GM18526 (cell line): ENCODE results near the gene RNF121.

Experiments
- POLR2A ChIP-seq: IDR thresholded peaks from 3 replicates; pipeline ENCODE4 v1.6.1; 2011; ENCODE audit not compliant: insufficient read length; ENCODE audit errors: extremely low read depth

The RNF121 gene

DNA sequence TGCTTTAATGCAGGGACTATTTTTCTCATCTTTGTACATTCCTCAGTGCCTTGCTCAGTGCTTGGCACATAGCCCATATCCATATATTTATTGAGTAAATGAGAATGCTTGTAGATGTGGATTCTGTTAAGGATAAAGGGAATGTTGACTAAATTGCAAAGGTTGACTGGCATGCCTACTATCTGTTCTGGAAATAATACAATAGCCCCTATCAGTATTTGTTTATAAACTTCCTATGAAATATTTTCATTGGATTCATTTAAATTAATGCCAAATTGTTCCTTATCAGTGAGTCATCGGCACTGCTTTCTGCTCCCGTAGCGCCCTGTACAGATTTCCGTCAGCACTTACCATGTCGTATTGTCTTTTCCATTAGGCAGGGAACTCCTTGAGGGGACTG, 8.0 kb downstream of the RNF121 start:
- no peak for TF ChIP-seq POLR2A

GRCh38 chr11:71937826-71938225, 9.0 kb downstream of the RNF121 start:
- TF ChIP-seq POLR2A, result no peak

- no peak for TF ChIP-seq POLR2A
Observed at GRCh38 chr11:71940561-71941219, 11.8 kb downstream of the RNF121 start.

DNA sequence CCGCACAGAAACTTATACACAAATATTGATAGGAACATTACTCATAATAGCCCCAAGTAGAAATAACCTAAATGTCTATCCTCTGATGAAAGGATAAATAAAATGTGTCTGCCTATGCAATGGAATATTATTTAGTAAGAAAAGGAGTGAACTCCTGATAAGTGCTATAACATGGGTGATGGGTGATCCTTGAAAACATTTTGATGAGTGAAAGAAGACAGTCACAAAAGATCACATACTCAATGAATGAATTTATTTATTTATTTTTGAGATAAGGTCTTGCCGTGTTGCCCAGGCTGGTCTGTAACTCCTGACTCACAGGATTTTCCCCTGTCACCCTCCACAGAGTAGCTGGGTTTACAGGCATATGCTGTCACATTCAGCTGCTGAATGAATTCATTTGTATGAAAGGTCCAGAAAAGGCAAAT, 17.3 kb downstream of the RNF121 start:
- no peak for TF ChIP-seq POLR2A

- TF ChIP-seq POLR2A, result no peak
Observed at GRCh38 chr11:71947498-71947897, 18.7 kb downstream of the RNF121 start.

DNA sequence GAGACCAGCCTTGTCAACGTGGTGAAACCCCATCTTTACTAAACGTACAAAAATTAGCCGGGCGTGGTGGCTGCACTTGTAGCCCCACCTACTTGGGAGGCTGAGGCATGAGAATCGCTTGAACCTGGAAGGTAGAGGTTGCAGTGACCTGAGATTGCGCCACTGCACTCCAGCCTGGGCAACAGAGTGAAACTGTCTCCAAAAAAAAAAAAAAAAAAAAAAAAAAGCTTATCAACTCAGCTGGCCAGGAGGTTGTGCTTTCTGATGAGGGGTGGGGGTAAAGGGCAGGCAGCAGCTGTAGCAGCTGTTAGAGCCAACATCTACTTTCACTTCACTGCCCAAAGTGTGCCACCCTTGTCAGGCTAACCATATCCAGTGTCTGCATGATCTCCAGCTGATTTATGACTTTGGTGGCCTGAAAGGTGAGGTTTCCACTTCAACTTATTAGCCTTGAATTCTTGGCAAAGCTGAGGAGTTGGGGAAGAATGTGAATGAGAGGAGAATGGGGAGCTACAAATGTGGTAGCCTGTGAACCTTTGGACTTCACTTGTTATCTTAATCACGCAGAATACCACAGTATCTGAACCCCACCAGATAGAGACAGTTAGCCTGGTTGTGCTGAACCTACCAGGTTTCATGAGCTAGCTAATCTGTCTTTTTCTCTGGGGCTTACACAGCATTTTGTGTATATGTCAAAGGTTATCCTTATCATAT, 19.6 kb downstream of the RNF121 start:
- no peak for TF ChIP-seq POLR2A

DNA sequence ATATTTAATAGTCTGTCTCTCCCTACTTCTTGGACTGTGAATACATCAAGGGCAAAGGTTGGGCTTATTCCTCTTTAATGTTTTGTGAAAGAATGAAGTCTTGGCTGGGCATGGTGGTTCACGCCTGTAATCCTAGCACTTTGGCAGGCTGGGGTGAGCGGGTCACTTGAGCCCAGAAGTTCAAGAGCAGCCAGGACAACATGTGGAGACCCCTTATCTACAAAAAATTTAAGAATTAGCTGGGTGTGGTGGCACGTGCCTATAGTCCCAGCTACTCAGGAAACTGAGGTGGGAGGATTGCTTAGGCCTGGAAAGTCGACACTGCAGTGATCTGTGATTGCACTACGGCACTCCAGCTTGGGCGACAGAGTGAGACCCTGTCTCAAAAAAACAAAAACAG, 20.2 kb downstream of the RNF121 start:
- TF ChIP-seq POLR2A, result no peak

DNA sequence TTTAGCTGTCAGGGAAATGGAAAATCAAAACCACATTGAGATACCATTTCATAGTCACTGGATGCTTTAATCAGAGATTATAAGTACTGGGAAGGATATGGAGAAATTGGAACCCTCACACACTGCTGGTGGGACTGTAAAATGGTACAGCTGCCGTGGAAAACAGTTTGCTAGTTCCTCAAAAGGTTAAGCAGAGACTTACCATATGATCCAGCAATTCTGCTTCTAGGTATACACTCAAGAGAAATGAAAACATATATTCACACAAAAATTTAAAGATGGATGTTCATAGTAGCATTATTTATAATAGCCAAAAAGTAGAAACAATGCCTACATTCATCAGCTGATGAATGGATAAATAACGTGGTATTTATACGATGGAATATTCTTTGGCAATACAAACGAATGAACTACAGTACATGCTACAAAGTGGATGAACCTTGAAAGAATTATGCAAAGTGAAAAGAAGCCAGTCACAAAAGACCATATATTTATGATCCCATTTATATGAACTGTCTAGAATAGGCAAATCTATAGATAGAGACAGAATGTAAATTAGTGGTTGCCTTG, 23.0 kb downstream of the RNF121 start:
- TF ChIP-seq POLR2A, result no peak

- TF ChIP-seq POLR2A, result no peak
Observed at GRCh38 chr11:71955898-71956456, 27.1 kb downstream of the RNF121 start.

- no peak for TF ChIP-seq POLR2A
Observed at GRCh38 chr11:71962428-71963038, 33.7 kb downstream of the RNF121 start.

GRCh38 chr11:71963468-71963867, 34.6 kb downstream of the RNF121 start:
- TF ChIP-seq POLR2A, result no peak

DNA sequence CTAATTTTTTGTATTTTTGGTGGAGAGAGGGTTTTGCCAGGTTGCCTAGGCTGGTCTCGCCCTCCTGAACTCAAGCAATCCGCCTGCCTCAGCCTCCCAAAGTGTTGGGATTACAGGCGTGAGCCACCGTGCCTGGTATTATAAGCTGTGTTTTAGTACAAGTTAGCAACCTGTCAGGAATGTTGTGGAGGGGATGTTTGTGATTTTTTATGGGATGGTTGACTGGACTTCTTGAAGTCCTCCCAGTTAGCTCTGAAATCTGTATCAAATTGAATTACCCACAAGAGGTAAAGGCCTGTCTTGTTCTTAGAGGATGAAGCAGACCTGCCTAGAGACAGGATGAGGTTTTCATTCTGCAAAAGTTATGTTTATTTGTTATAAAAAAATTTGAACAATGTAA, 35.8 kb downstream of the RNF121 start:
- no peak for TF ChIP-seq POLR2A

- no peak for TF ChIP-seq POLR2A
Observed at GRCh38 chr11:71971680-71972079, 42.8 kb downstream of the RNF121 start.

- TF ChIP-seq POLR2A, result no peak
Observed at GRCh38 chr11:71976551-71976950, 47.7 kb downstream of the RNF121 start.

DNA sequence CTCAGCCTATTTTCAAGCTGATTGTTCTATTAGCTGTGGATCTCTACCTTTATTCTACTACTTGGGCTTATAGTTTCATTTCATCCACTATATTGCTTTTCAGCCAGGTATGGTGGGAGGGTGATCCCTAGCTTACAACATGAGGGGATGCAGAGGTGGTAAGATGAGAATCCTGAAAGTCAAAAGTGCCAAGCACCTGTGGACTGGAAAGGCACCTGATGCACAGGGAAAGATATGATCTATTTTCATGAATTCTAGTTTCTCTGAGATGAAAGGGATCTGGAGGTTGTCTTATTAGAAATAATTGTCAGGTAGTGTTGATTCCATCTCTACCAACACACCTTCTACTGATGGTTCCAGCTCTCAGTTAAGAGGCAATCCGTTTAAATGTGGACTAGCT, 48.2 kb downstream of the RNF121 start:
- no peak for TF ChIP-seq POLR2A
